Forelimb muscle (tissue), 1 donor: ENCODE measurements around the gene ARAP1. TPM values are rescaled to one million over a fixed set of nuclear protein-coding genes. Genes with fewer than 3 reads are reported as not detected.
"Not testable (repeated sequence)": the region's sequence is repeated elsewhere in the genome, so short reads cannot be mapped to it uniquely, and the experiment has no call there.

Experiments
- DNase-seq: peaks from one replicate; pipeline ENCODE4 v3.0.0-alpha.2; 2013; ENCODE audit warnings: low read depth
- polyA plus RNA-seq: library from polyadenylated mRNA; unstranded; fragments of 120-200 nt; gene quantifications from one replicate; pipeline ENCODE4 v1.2.1, GENCODE V29; 2013; ENCODE audit not compliant: insufficient read length

ARAP1 gene
- polyA plus RNA-seq: 55.3 TPM

DNA sequence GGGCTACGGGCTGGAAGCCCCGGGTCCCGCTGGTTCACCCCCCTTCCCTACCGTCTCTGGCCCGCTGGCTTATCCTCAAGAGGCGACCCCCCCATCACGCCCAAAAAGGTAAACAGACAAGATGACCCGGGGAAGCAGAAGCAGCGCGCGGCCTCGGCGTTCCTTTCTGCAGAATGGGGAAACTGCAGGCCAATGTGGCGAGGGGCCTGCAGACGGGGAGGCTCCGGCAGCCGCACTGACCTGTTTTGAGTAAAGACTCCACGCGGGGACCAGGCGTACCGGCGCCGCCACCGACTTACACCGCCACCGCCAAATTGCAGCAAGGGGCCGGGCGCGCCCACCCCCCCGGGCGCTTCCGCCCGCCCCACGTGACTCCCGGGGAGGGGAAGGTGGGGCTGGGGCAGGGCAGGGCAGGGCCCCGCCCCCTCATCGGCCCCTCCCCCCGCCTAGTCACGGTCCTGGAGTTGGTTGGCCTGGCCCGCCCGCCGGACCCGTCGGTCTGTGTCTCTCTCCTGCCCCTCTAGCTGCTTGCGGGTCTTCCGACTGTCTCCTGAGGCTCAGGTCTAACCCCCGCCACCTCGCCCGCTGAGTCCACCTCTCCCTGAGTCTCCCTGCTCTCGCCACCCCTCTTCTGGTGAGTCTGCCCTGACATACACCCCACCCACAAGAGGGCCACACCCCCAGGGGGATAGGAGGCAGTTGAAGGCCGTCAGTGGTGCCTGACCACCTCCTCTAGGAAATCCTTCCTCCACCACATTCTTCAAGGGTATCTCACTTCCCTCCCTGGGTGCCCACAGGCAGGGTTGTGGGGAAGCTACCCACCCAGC is at the start of gene ARAP1:
TSS of gene ARAP1 (minus strand) at position 321 of the 827 bp plus-strand sequence. CDS start 25,280 bp downstream, outside the sequence.
- DNase-seq: no peak

DNA sequence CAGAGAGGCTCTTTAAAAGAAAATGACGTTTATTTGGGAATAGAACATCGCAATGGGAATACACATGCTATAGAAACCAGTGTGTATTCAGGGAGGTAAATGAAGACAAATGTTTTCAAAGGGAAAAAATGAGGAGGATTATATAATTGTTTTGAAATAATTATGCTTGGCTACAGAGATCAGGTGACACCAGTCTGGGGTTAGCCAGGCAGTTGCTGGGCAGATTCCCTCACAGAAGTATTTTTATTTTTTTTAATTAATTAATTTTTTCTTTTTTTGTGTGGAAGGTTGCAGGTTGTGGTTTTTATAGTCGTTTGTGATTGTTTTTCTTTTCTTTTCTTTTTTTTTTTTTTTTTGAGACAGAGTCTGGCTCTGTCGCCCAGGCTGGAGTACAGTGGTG is 47.2 kb upstream of the ARAP1 start:
- no peak for DNase-seq

DNA sequence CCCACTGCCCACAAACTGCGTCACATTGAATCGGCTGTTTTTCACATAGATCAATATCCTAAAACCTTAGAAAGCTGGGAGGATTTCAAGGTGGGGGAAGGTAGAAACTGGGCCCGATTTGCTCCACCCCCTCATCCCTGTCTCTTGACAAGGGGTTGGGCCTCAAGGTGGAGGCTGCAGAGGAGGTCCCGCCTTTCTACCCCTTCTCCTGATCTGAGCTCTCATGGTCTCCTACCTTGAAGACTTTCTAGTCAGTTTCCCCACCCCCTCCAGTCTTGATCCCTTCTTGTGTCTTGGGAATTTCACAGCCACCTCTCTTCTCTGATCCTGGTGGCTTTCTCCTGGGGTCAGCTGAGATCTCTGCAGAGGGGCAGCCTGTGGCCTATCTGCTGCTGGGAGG is 46.2 kb upstream of the ARAP1 start:
- no peak for DNase-seq

DNA sequence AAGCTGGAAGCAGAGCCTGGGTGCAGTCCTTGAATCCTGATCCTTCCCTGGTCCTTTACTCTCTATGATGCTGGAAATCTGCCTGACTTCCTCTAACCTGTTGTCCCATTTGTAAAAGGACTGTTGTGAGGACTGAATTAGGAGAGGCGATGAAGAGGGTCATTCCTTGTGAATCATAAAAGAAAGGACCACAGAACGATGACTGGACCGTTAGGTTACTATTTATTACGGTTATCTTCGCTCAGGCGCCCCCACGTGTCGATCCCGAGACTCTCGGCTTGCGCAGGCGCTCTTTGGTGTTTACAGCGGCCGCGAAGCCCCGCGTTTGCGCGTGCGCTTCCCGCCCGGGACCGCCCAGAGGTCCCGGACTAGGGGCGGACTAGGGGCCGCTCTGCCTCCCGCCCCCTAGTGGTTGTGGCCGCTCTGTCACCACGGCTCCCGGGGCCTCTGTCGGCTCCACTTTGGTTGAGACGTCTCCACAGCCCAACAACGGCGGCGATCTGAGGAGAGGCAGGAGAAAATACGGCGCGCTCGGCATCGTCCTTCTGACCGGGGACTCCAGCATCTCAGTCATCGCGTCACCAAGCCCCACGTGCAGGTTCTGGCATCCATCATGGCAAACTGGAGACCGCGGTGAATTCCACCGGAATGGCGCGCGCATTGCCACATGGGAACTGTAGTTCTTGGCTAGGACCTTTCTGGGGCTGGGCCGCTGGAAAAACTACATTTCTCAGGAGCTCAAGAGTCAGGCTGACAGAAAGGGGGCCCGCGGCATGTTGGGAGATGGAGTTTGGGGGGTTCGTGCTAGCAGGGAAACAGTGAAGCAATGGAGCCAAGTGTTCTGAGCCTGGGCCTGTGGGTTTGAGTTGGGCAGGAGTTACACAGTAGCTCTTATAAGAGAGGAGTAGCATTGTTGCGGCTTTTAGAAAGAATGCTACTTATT is 41.5 kb upstream of the ARAP1 start, which contains the start of gene STARD10:
TSS of gene STARD10 (minus strand) at position 623 of the 943 bp plus-strand sequence. CDS start 12,866 bp downstream, outside the sequence.
- peak; percentile 92 for DNase-seq

DNA sequence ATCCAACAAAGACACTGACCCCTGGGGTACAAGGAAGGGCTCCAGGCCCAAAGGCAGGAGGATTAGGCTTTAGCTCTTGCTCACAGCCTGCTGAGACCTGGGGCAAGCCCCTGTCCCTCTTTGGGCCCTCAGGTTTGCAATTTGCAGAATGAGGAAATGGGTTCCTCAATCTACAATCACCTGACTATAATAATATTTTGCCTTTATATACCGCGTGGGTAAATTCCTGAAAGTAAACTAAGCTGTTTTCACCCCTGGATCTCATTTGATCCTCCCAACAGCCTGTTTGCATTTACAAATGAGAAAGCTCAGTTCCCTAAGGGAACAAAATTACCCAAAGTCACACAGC is 40.8 kb upstream of the ARAP1 start:
- DNase-seq: no peak

DNA sequence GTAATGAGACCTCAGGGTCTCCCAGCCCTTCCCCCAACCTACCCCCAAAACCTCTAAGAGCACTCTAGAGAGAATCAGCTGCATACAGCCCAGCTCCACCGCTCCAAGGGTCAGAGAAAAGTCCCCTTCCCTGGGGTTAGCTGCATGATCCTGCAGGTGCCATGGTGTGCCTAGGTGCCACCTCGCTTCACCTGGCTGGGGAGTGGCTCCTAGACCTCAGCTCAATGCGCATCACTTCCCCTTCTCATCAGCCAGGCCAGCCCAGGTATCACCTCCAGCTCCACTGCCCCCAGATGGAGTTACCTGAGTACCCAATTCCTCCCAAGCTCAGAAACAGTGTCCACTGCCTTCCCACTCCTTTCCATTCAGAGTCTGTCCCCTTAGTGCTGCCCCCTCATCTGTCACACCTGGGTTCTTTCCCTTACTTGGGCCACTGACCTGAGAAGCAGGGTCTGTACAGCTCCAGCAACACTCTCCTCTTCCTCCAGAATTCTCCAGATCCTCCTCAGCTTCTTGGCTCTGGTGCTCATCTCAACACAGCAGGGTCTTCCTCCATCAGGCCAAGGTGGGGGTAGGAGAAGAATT is 40.3 kb upstream of the ARAP1 start:
- DNase-seq: no peak

DNA sequence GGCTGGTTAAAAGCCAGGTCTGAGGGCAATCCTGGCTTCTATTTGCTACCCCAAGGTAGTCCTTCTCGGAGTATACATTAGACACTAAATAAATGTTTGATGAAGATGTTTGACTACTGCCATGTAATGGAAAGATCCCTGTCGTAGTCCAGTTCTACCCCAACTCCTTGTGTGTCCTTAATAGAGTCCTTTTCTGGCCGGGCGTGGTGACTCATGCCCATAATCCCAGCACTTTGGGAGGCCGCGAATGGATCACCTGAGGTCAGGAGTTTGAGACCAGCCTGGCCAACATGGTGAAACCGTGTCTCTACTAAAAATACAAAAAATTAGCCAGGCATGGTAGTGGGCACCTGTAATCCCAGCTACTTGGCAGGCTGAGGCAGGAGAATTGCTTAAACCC is 39.0 kb upstream of the ARAP1 start:
- DNase-seq: not testable (repeated sequence)

DNA sequence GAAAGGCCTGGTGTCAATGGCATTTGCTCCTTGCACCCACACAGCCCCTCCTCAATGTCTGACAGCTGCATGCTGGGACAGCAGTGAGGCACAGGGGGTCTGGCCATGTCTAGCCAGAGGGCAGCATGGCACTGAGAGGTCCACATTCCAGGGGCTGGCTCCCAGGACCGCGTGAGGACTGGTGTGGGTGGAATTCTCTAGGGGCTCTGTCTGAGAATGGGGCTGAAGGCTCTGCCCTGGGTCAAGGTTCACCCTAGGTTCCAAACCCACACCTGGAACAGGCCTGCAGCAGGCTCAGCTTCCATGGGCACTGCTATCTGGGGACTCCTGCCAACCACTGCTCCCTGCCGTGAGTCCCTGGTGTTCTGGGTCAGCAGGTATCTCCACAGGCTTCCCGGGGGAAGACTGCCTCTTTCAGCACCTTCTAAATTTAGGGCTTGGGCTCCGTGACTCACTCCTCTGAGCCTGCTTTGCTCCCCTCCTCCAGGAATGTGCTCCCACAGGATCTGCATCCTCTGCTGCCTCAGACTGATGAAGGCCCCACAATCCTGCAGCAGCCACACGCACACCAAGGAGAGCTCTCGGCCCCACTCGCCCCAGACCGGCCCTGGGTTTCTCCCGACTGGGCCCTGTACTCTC is 37.4 kb upstream of the ARAP1 start:
- DNase-seq: no peak

DNA sequence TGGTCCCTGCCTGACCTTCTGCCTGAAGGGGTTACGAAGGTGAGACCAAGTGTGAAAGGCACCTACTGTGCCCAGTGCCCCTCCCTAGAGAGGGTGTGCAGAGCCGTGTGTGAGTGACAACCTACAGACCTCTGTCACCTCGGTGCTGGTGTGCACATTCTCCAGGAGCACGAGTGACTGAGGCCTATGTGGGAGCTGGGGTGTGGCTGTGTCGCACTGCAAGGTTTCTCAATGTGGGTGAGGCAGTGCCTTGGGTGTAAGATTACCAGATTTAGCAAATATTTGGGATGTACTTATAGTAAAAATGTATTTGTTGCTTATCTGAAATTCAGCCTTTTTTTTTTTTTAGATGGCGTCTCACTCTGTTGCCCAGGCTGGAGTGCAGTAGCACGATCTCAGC is 36.0 kb upstream of the ARAP1 start:
- no peak for DNase-seq

DNA sequence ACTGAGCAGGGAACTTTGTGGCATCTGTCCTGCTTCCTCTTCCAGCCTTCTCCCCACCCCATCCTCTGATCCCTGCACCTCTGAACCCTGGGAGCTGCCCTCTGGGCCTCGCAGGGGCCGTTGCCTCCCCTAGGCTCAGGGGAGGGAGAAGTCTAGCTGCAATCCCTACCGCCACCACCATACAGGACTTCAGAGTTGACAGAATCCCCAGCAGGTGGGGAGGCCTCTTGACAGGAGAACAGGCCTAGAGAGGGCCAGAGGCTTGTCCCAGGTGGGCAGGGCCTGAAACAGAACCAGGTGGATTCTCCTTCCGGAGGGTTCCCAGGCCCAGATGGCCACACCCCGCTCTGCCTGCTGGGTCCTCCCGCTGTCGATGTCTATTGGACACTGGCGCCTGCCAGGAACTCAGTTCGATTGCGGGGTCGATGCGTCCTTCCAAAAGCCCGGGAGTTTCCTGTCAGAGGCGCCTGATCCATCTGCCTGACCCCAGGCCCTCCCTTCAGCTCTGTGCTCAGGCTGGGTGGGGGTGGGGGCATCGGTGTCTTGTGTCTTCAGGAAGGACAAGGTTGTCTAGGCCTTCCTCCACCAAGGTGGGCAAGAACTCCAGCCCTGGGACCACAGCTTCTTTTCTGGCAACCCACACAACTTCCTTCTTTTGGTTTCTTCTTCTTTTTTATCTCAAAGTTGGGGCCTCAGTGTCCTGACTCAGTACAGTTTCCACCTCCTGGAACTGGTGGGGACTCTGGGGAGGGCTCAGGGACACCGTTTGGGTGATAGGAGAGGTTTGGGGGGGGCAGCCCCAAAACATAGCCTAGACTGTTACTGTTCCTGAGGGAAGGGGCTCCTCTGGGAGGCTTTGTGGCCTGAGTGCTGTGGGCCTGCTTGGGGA is 35.3 kb upstream of the ARAP1 start:
- no peak for DNase-seq

DNA sequence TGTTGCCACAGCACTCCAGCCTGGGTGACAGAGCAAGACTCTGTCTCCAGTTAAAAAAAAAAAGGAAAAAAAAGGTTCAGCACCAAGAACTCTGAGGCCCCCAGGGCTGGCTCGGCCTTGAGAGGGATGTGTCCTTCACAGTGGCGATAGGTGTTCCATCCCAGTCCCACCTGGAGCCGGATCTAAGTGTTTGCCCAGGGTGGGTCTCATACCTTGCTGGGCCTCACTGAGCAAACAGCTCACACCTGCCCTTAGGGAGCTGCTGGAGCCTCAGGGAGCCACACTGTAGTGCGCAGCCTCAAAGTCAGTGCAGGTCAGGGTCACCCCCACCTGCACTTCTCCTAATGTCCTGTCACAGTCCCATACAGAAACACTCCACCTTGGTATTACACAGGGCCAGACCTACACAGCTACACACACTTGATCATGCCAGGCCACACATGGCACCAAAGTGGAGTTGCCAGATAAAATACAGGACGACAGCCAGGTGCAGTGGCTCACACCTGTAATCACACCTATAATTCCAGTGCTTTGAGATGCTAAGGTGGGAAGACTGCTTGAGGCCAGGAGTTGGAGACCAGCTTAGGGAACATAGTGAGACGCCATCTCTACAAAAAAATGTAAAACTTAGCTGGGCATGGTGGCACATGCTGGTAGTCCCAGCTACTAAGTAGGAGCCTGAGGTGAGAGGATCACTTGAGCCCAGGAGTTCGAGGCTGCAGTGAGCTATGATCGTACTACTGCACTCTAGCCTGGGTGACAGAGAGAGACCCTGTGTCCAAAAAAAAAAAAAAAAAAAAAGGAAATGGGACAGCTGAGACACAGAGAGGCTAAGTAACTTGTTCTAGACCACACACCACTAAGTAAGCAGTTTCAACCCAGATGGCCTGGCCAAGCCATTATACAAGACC is 34.4 kb upstream of the ARAP1 start:
- DNase-seq: no peak

DNA sequence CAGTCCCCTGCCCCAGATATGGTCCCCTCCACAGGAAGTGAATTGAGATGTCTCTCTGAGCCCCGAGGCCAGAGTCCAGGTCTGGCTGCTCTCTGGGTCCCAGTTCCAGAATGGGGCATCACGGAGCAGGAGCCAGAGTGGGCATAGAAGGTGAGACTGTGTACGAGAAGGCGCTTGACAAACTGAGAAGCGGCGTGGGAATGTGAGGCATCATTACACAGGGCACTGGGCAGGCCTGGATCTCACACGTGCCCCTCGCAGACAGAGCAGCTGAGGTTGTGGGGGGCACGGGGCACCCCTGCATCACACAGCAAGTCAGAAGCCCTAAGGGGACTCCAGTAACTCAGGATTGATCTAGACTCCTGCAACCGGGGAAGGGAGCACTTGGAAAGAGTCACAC is 32.5 kb upstream of the ARAP1 start:
- no peak for DNase-seq

DNA sequence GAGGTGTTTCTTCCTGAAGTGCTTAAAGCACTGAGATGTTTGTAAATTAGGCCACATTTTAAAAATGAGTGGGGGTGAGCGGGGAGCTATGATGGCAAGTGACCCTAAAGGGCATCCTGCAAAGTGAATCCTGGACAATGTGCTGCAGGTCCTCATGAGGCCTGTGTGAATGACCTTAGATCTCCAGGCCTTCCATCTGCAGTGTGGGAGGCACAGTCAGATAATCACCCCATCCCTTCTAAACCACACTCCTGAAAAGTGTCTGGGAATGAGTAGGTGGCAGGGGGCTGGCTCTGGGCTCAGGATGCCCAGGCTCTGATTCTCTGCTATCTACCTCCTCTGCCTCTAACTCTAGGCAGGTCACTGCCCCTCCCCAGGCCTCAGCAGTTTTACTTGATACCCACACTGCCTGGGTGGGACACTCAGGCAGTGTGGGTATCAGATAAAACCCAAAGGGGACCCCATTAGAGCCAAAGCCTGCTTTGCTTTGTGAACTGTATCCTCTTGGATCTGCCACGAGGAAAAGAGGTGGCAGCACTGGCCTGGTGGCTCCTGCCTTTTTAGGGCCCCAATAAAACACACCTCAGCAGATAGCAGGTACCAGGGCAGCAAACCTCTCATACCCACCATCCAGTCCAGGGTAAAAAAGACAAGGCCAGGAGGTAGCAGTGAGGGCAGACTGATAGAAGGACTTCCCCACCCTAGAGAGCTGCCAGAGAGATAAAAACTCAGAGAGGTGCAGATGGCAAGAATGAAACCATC is 31.1 kb upstream of the ARAP1 start:
- no peak for DNase-seq

DNA sequence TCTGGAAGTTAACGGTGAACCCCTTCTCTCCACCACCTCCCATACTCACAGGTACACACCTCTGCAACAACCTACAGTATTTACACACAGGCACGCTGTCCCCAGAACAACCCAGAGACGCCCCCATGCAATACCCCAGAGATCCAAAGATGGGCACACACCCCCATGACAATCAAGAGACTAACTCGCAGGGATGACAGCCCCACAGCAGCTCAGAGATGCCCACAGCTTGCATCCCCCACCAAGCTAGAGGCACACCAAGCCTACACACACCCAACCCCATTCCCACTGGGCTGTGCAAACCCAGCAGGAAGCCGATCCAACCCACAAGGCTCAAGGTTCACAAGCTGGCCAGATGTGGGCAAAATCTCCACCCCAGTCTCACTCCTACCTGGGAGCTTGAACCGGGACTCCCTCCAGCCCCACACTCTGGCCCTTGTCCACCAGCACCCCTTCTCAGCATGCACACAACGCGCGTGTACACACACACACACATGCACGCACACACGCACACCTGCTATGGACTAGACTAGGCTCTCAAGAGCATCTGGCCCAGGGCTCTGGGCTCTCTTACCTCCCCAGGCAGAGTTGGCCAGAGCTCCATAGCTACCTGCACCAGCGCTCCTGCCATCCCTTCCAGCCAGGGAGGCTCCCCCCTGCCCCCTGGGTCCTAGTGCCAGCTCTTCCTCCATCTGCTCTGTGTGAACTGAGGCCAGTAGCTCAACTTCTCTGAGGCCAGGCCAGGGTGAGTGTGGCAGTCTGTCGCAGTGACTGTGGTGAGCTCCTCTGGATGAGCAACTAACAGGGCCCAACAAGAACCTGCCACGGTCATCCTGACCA is 30.1 kb upstream of the ARAP1 start:
- no peak for DNase-seq

DNA sequence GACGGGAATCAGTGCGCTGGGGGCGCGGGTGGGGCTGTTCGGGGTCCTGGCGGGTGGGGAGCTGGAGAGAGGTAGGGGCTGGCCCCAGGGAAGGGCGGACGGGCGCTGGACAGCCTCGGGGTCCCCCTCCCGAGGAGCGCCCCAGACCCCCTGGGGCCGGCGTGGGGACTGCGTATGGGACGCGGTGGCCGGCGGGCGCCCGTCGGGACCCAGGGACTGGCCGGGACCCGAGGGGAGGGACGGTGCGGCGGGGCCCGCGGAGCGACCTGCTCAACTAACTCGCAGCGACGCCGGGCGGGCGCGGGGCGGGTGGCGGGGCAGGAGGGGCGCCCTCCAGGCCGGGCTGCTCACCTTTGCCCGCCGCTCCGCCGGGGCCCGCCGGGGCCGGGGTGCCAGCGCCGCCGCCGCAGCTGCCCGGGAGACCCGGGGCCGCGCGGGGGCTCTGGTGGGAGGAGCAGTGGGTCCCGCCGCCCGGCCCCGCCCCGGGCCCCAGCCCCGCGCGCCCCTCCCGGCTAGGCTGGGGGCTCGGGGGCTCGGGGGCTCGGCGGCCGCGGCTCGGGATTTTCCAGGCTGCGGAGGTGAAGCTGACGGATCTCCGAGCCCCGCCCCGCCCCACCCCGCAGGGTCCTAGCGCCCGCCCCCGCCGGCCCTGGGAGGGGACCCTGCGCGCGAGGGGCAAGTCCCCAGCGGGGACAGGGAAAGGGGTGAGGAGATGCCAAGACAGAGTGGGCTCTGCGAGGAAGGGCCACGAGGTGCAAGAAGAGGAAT is 29.3 kb upstream of the ARAP1 start:
- no peak for DNase-seq

DNA sequence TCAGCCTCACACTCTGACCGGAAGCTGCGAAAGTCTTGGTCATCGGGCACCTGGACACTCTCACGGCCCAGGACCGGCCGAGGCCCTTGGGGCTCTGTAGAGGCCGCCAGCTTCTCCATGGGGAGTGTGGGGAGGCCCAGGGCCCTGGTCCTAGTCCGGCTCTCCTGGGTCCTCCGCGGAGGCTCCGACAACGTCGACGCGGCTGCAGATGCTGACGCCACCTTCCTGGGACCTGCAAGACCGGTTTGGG is 28.8 kb upstream of the ARAP1 start:
- DNase-seq: no peak

DNA sequence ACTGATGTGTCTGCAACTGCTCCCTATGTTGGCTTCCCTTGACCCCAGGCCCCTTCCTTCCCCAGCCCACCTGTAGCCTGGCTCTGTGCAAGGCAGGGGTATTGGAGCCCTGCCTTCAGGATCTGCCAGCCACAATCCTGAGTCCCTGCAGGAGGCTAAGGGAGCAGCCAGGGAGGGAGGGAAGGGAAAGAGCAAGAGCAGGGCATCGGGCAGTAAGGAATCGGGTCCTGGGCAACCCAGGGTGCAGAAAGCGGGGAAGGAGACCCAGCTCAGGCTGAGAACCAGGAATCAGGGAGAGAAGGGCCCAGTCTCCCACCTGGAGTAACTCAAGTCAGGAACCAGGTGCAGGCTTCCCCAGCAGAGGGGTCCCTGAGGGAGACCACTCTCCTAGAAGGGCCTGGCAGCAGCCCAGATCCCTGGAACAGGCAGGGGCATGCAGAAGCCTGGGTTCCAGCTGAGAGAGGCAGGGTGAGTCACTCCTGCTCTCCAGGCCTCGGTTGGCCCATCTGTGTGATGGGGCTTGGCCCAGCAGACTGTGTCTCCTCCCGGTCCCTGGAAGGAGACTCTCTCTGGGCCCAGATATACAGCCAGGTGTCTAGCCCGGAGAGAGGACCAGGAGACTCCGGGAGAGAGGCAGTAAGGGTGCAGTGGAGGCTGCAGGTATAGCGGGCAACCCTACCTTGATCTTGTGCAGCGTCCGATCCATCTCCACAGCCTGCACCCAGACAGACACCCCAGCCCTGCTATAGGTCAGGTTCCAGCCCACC is 28.3 kb upstream of the ARAP1 start:
- no peak for DNase-seq
